Measurements from ENCODE around the gene CAGE1.
"Not testable (repeated sequence)": the region's sequence is repeated elsewhere in the genome, so short reads cannot be mapped to it uniquely, and the experiment has no call there.

DNA sequence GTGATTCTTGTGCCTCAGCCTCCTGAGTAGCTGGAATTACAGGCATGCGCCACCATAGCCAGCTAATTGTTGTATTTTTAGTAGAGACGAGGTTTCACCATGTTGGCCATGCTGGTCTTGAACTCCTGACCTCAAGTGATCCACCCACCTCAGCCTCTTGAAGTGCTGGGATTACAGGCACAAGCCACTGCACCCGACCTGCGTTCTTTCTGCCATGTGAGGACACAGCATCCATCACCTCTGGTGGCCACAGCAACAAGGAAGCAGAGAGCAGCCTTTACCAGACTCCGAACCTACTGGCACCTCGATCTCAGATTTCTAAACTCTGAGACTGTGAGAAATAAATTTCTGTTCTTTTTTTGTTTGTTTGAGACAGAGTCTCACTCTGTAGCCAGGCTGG lies 67.7 kb downstream of the CAGE1 start:
- TF ChIP-seq, protein P1, sequence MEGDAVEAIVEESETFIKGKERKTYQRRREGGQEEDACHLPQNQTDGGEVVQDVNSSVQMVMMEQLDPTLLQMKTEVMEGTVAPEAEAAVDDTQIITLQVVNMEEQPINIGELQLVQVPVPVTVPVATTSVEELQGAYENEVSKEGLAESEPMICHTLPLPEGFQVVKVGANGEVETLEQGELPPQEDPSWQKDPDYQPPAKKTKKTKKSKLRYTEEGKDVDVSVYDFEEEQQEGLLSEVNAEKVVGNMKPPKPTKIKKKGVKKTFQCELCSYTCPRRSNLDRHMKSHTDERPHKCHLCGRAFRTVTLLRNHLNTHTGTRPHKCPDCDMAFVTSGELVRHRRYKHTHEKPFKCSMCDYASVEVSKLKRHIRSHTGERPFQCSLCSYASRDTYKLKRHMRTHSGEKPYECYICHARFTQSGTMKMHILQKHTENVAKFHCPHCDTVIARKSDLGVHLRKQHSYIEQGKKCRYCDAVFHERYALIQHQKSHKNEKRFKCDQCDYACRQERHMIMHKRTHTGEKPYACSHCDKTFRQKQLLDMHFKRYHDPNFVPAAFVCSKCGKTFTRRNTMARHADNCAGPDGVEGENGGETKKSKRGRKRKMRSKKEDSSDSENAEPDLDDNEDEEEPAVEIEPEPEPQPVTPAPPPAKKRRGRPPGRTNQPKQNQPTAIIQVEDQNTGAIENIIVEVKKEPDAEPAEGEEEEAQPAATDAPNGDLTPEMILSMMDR (conservative IDR thresholded peaks at IDR 0.05; ENCODE audit: low read length), result not testable (repeated sequence)
- TF ChIP-seq EZH2phosphoT487 (IDR thresholded peaks at IDR 0.05; ENCODE audit: borderline replicate concordance, low read depth, low read length), result not testable (repeated sequence)

Measured in OCI-LY7 (cell line).